Fibroblast of lung (primary cell): Measurements from ENCODE around the gene TRAFD1.
"Not testable (repeated sequence)": the region's sequence is repeated elsewhere in the genome, so short reads cannot be mapped to it uniquely, and the experiment has no call there.

Experiments
- CTCF ChIP-seq, 2 donors: IDR thresholded peaks in 1 of 2; conservative IDR thresholded peaks in 1 of 2; 1 replicate in 1 of 2; 2 replicates in 1 of 2; pipeline ENCODE4 v1.5.1; 2011 to 2012; ENCODE audit warnings: low read length in 2 of 2, control low read depth in 1 of 2, inconsistent platforms in 1 of 2, low read depth in 1 of 2, mild to moderate bottlenecking in 1 of 2
- EZH2 ChIP-seq: IDR thresholded peaks from 2 replicates; pipeline ENCODE4 v1.5.1; 2012; ENCODE audit warnings: low read length, control low read depth, mild to moderate bottlenecking; ENCODE audit errors: missing control alignments

DNA sequence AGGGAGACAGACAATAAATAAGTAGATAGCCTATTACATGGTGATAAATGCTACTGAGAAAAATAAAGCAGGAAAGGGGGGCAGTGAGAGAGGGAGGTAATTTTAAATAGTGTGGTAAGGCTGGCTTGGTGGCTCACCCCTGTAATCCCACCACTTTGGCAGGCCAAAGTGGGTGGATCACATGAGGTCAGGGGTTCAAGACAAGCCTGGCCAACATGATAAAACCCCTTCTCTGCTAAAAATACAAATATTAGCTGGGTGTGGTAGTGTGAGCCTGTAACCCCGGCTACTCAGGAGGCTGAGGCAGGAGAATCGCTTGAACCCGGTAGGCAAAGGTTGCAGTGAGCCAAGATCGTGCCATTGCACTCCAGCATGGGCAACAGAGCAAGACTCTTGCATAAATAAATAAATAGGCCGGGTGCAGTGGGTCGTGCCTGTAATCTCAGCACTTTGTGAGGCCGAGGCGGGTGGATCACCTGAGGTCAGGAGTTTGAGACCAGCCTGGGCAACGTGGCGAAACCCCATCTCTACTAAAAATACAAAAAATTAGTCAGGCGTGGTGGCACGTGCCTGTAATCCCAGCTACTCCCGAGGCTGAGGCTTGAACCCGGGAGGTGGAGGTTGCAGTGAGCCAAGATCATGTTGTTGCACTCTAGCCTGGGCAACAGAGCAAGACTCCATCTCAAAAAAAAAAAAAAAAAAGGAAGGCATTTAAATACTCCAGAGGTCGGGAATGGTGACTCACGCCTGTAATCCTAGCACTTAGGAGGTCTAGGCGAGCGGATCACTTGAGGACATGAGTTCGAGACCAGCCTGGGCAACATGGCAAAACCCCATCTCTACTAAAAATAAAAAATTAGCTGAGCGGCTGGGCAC lies 14.3 kb upstream of the TRAFD1 start:
- TF ChIP-seq CTCF (conservative IDR thresholded peaks at IDR 0.05 in 1 of 2, IDR thresholded peaks at IDR 0.05 in 1 of 2; ENCODE audit: low read depth in 1 of 2, low read length in 2 of 2); EZH2: not testable (repeated sequence)
